GM19240 (cell line): ENCODE data around the gene TIMM44.
"Not testable (repeated sequence)": the region's sequence is repeated elsewhere in the genome, so short reads cannot be mapped to it uniquely, and the experiment has no call there.

Experiments used
- DNase-seq: peaks from one replicate; pipeline ENCODE4 v3.0.0; 2011; ENCODE audit warnings: low spot score; ENCODE audit not compliant: insufficient read length

Gene TIMM44

GRCh38 chr19:7953060-7953459 is 9.6 kb upstream of the TIMM44 start:
- no peak for DNase-seq

GRCh38 chr19:7947939-7948338 is 4.5 kb upstream of the TIMM44 start:
- no peak for DNase-seq

- DNase-seq = peak; percentile 60
Measured at GRCh38 chr19:7944177-7944761, 803 bp upstream of the TIMM44 start.

GRCh38 chr19:7942981-7943443 is 454 bp downstream of the TIMM44 start:
- DNase-seq = no peak

- no peak for DNase-seq
Measured at GRCh38 chr19:7941895-7942596, 1.4 kb downstream of the TIMM44 start.

- DNase-seq = no peak
Measured at GRCh38 chr19:7940841-7941240, 2.6 kb downstream of the TIMM44 start.

- no peak for DNase-seq
Measured at GRCh38 chr19:7934766-7935165, 8.7 kb downstream of the TIMM44 start.

GRCh38 chr19:7933828-7934725 is 9.4 kb downstream of the TIMM44 start:
- DNase-seq = no peak

- DNase-seq = no peak
Measured at GRCh38 chr19:7933411-7933810, 10.1 kb downstream of the TIMM44 start.

GRCh38 chr19:7932930-7933300 is 10.6 kb downstream of the TIMM44 start:
- no peak for DNase-seq

- DNase-seq = no peak
Measured at GRCh38 chr19:7932276-7932929, 11.1 kb downstream of the TIMM44 start.

GRCh38 chr19:7931221-7932061 is 12.0 kb downstream of the TIMM44 start:
- DNase-seq = no peak

- no peak for DNase-seq
Measured at GRCh38 chr19:7930765-7931164, 12.7 kb downstream of the TIMM44 start.

GRCh38 chr19:7930030-7930429 is 13.4 kb downstream of the TIMM44 start:
- not testable (repeated sequence) for DNase-seq

GRCh38 chr19:7928741-7929701 is 14.4 kb downstream of the TIMM44 start:
- DNase-seq = peak; percentile 72

GRCh38 chr19:7928334-7928706 is 15.1 kb downstream of the TIMM44 start:
- DNase-seq = no peak

- DNase-seq = no peak
Measured at GRCh38 chr19:7927605-7928333, 15.7 kb downstream of the TIMM44 start.

- DNase-seq = no peak
Measured at GRCh38 chr19:7926727-7927604, 16.5 kb downstream of the TIMM44 start.
